DND-41 (cell line): ENCODE data around the gene DIAPH3.

Experiments used
- EZH2 ChIP-seq: IDR thresholded peaks from 3 replicates; pipeline ENCODE4 v1.6.1; 2012; ENCODE audit warnings: borderline replicate concordance, low read depth, mild to moderate bottlenecking, moderate library complexity, low read length, inconsistent platforms; ENCODE audit not compliant: severe bottlenecking
- TF ChIP-seq, protein P1 (sequence below): IDR thresholded peaks from 2 replicates; pipeline ENCODE4 v1.5.1; 2012; ENCODE audit warnings: borderline replicate concordance, low read length, moderate library complexity, mild to moderate bottlenecking; ENCODE audit not compliant: poor library complexity, severe bottlenecking; ENCODE audit errors: extremely low read depth

DNA sequence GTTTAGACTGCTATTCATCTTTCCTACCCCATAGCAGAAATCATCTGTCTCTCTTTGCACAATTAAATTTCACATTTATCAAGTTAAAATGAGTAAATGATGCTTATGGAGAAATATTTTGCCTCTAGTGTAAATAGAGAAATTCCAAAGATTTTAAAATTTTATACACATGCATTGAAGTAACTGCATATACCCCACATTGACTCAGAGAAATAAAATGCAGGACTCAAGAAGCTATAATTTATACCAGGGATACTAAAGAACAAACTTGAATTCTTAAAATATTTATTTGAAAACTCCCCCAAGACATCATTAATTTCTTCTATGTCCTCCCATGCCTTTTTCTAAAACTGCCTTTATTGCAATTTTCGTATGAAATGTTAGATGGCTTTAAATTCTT, 165.8 kb downstream of the DIAPH3 start:
- TF ChIP-seq, protein P1, sequence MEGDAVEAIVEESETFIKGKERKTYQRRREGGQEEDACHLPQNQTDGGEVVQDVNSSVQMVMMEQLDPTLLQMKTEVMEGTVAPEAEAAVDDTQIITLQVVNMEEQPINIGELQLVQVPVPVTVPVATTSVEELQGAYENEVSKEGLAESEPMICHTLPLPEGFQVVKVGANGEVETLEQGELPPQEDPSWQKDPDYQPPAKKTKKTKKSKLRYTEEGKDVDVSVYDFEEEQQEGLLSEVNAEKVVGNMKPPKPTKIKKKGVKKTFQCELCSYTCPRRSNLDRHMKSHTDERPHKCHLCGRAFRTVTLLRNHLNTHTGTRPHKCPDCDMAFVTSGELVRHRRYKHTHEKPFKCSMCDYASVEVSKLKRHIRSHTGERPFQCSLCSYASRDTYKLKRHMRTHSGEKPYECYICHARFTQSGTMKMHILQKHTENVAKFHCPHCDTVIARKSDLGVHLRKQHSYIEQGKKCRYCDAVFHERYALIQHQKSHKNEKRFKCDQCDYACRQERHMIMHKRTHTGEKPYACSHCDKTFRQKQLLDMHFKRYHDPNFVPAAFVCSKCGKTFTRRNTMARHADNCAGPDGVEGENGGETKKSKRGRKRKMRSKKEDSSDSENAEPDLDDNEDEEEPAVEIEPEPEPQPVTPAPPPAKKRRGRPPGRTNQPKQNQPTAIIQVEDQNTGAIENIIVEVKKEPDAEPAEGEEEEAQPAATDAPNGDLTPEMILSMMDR, result no peak
- no peak for TF ChIP-seq EZH2
